HG02610 (cell line): ENCODE measurements around the gene SGSM2.
A peak's percentile ranks its signal among the peaks of the same experiment; 100 is the strongest.
"Not testable (repeated sequence)": the region's sequence is repeated elsewhere in the genome, so short reads cannot be mapped to it uniquely, and the experiment has no call there.

ENCODE experiments used
- ATAC-seq: cut with Tn5 transposase; IDR thresholded peaks from one replicate; pipeline ENCODE4 v1.9.1; 2021; ENCODE audit warnings: mild to moderate bottlenecking, moderate library complexity; ENCODE audit not compliant: unreplicated experiment

SGSM2 gene

DNA sequence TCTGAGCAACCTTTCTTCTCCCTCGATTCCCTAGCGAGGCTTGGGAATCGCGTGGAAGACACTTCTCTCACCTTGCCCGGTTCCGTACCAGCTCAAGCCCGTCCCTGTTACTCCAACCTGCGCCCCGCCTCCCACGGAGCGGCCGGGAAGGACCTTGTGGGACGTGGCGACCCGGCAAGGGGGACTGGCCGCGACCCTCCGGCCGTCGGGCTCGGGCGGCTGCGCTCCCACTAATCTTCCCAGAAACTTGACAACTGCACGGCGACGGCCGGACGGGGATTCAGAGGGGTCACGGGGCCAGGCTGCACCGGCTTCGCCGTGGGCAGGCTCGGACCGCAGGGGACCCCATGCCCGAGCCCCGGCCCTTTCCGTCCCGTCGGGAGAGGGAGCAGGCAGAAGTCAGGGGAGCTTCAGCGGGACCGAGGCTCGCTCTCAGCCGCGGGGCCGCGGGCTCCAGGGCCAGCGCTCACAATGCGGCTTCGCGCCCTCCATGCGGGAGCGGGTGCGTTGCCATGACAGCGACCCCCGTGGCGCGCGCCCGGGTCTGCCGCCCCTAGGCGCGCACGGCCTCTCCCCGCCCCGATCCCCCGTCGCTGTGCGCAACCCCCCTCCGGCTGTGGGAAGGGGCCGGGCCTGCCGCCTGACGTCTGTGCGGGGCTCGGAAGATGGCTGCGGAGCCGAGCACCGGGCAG, at the start of gene SGSM2:
TSS of gene SGSM2 (plus strand) at position 650 of the 692 bp plus-strand sequence. CDS start 188 bp downstream, outside the sequence.
- ATAC-seq: peak; percentile 36

GRCh38 chr17:2289878-2290478, 47.3 kb upstream of the SGSM2 start:
- no peak for ATAC-seq

DNA sequence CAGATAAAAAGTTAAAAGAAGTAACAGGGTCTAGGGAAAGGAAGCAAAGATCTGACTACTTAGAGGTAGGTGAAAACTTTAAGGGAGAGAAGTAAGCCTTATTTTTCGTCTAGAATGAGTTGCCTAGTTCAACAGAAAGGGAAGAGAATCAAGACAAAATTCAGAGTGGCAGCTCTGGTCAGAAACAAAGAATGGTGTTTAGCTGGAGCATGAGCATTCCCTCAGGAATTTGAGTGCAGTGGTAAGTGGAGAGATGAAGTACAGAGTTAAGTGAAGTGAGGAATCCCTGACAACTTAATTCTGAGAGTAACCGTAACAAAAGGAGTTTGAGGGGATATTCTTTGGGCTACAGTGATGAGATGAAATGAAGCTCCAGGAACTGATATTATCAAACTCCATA, 45.2 kb upstream of the SGSM2 start:
- ATAC-seq: no peak

DNA sequence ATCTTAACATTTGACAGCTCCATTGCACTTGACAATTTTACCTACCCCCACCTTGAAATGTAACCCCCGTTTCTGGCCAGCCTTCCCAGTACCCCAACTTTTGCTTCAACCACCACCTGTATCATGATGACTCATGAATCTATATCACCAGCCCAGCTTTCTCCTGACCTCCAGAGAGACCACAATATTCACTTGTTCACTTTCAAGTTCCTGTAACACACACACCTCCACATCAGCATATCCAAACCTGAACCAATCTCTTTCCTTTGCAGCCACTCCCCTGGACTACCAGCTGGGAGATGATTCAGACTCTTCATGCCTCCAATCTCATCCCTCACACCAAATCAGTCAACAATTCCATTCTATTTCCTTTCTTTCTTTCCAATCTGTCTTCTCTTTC, 41.7 kb upstream of the SGSM2 start:
- ATAC-seq: no peak

- no peak for ATAC-seq
Measured at GRCh38 chr17:2297023-2297422, 40.3 kb upstream of the SGSM2 start.

DNA sequence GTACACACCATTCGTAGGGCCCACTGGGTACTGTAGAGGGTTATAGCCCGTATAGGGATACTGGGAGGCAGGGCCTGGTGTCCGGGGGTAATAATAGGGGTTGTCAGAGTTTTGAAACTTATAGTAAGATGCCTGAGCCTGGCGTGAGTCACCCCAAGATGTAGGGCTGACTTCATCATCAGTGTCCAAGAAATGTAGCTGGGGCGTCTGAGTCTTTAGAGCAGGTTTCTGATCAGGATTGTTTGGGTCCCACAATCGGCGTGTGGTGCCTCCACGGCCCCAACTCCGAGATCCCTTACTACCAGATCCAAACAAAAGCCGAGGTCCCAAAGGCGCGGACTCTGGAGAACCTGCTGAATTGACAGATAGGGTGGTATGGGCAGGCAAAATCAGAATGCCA, 38.2 kb upstream of the SGSM2 start:
- ATAC-seq: no peak

DNA sequence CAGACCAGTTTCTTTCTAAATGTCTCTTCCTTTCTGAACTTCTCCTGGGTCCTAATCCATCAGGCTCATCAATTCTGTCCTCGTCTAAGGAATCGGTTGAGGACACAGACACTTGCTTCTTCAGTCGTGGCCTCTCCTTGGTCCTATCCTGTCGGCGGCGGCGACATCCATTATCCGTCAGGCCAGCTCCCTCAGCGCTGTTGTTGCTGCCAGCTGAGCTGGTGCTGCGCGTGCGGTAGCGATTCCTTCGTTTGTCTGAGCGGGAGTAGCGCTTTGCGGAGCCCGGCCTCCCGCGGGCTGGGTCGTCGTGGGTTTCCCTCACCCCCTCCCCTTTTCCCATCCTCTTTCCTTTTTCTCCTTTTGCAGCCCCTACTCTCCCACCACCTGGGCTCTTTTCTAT, 37.5 kb upstream of the SGSM2 start:
- ATAC-seq: no peak

DNA sequence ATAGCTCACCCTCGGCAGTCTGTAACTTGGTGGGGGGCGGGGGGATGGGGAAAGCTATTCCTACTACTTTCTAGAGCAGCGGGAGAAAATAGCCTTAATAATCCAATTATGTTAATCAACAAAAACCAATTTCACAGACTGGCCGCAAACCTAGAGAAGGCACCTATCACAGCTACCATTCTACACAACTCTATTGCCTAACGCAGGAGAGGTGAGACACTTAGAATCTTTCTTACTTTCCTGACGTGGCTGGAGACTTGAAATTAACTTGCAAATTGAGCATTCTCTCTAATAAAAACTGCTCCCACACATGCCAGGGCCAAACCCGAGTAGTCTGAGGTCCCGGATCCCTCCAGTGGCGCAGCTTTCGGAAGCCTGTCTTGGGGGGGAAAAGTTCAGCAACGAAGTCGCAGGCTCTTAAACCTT, 34.5 kb upstream of the SGSM2 start:
- no peak for ATAC-seq

- peak; percentile 84 for ATAC-seq
Measured at GRCh38 chr17:2303204-2304188, 33.8 kb upstream of the SGSM2 start, which contains the start of the genes SMG6 and SRR. Gene SMG6 (minus strand): TSS chr17:2303785. CDS start chr17:2303720, 65 bp downstream. Gene SRR (plus strand): TSS chr17:2303950. CDS start chr17:2315561, 11,611 bp downstream.

GRCh38 chr17:2304931-2305330, 32.4 kb upstream of the SGSM2 start:
- no peak for ATAC-seq

- ATAC-seq: no peak
Measured at GRCh38 chr17:2309338-2310154, 27.8 kb upstream of the SGSM2 start.

DNA sequence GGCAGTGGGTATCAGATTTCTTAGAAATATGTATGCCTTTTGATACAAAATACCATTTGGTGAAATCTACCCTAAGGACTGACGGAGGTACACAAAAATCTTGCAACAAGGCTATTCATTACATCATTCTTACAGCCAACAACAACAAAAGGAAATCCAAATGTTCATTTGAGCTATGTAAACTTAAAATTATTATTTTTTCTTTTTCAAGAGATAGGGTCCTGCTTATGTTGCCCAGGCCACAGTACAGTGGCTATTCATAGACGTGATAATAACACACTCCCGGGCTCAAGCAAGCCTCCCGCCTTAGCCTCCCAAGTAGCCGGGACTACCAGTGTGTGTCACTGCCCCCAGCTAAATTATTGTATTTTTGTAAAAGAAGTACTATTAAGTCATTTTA, 24.6 kb upstream of the SGSM2 start:
- no peak for ATAC-seq

GRCh38 chr17:2316916-2317205, 20.4 kb upstream of the SGSM2 start:
- ATAC-seq: not testable (repeated sequence)

DNA sequence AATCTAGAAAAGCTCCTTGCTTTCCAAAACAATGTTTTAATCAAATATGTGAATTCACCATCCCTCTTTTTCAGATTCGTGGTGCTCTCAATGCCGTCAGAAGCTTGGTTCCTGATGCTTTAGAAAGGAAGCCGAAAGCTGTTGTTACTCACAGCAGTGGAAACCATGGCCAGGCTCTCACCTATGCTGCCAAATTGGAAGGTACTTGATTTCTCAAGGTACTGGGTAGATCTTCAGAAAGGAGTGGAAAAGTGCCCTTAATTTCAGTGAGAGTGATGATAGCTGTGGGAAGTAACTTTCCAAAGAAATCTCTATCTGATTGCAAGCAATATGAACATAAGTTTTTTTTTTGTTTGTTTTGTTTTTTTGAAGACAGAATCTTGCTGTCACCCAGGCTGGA, 19.5 kb upstream of the SGSM2 start:
- no peak for ATAC-seq

GRCh38 chr17:2319051-2319450, 18.2 kb upstream of the SGSM2 start:
- ATAC-seq: no peak

- no peak for ATAC-seq
Measured at GRCh38 chr17:2321399-2321798, 15.9 kb upstream of the SGSM2 start.

DNA sequence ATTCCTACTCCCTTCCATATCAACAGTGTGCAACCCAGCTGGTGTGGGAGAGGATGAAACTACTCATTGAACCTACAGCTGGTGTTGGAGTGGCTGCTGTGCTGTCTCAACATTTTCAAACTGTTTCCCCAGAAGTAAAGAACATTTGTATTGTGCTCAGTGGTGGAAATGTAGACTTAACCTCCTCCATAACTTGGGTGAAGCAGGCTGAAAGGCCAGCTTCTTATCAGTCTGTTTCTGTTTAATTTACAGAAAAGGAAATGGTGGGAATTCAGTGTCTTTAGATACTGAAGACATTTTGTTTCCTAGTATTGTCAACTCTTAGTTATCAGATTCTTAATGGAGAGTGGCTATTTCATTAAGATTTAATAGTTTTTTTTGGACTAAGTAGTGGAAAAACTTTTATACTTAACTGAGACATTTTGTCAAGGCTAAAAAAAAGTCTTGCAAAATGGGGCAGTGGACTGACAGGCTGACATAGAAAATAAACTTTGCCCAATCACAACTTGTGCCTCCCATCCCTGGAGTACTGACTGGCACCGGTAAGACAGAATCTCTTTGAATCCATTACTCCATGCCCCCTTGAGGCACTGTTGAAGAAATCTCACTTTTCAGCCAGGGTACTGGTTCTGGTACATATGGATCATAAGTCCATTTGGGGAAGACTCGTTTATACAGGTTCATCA, 13.5 kb upstream of the SGSM2 start:
- ATAC-seq: no peak

GRCh38 chr17:2331303-2331702, 6.0 kb upstream of the SGSM2 start:
- ATAC-seq: no peak

DNA sequence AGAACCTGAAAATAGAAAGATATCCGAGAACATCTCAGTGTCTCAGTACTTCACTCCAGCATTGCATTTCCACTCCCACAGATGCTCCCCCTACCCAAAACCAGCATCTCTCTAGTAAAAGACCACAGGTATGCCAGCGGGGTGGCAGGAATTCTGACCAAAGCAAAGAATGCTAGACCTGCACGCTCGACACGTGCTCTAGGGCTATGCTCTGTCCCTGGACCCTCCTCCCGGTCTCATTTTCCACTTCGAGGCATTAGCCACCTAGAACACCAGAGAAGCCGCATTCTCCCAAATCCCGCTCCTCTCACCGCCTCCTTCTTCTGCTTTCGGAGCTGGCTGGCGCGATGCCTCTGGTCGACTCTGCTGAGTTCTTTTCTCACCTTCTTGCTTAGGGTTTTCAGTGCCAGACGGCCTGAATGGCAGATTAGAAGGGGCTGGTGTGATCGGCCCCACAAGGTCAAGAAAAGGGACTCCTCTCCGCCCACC, 1.5 kb upstream of the SGSM2 start:
- no peak for ATAC-seq
